WTC11 (cell line): Measurements from ENCODE around the gene IMPDH2. TPM values are rescaled to one million over a fixed set of nuclear protein-coding genes. Genes with fewer than 3 reads are reported as not detected.

ENCODE experiments used
- ATAC-seq: fragments of 200-7000 bp; cut with Tn5 transposase; 2 replicates; pipeline ENCODE4 v1.10.0; 2021; ENCODE audit warnings: mild to moderate bottlenecking, moderate library complexity
- CTCF ChIA-PET: fragments of 300-600 bp; sonication (Branson Sonifier 250); formaldehyde crosslinking; loops from one replicate; lab custom pipeline; 2021; ENCODE audit warnings: antibody characterized with exemption; lab: Charles Lee
- POLR2A ChIA-PET: fragments of 350-600 bp; sonication (Branson Sonifier 250); formaldehyde crosslinking; loops from one replicate; lab custom pipeline; 2021; ENCODE audit warnings: antibody characterized with exemption; lab: Charles Lee
- DNase-seq: peaks from one replicate; pipeline ENCODE4 v3.0.0; 2021; ENCODE audit warnings: low spot score
- H3K27ac Mint-ChIP-seq: 2 replicates; pipeline ENCODE4 v1.8.0; 2021; ENCODE audit warnings: mixed read lengths
- H3K27me3 Mint-ChIP-seq: 2 replicates; pipeline ENCODE4 v1.8.0; 2021; ENCODE audit warnings: low read depth, mild to moderate bottlenecking, moderate library complexity, mixed read lengths
- H3K36me3 Mint-ChIP-seq: 2 replicates; pipeline ENCODE4 v1.8.0; 2021; ENCODE audit warnings: mixed read lengths
- H3K4me1 Mint-ChIP-seq: 2 replicates; pipeline ENCODE4 v1.8.0; 2022; ENCODE audit warnings: mixed read lengths
- H3K4me3 Mint-ChIP-seq: 2 replicates; pipeline ENCODE4 v1.8.0; 2021; ENCODE audit warnings: mild to moderate bottlenecking, moderate library complexity, mixed read lengths
- H3K9me3 Mint-ChIP-seq: 2 replicates; pipeline ENCODE4 v1.8.0; 2021; ENCODE audit warnings: mixed read lengths
- ETV6 ChIP-seq: sonication (generic); formaldehyde crosslinking; IDR thresholded peaks from 2 replicates; pipeline ENCODE4 v1.8.1; 2022; ENCODE audit warnings: mild to moderate bottlenecking, missing genetic modification reagents
- FOXJ3 ChIP-seq: sonication (generic); formaldehyde crosslinking; IDR thresholded peaks from 2 replicates; pipeline ENCODE4 v1.9.0; 2021; ENCODE audit warnings: missing genetic modification reagents, mild to moderate bottlenecking, borderline replicate concordance
- FOXK1 ChIP-seq: sonication (generic); formaldehyde crosslinking; IDR thresholded peaks from 2 replicates; pipeline ENCODE4 v1.8.0; 2022; ENCODE audit warnings: mild to moderate bottlenecking, moderate library complexity, missing genetic modification reagents
- GABPB1 ChIP-seq: sonication (generic); formaldehyde crosslinking; IDR thresholded peaks from 2 replicates; pipeline ENCODE4 v1.8.1; 2023; ENCODE audit warnings: mild to moderate bottlenecking, missing genetic modification reagents
- GTF2I ChIP-seq: fragments of 250-450 bp; sonication (Bioruptor Pico); conservative IDR thresholded peaks from 2 replicates; pipeline ENCODE4 v1.4.0; 2021; ENCODE audit warnings: mild to moderate bottlenecking
- MAX ChIP-seq: sonication (generic); formaldehyde crosslinking; IDR thresholded peaks from 2 replicates; pipeline ENCODE4 v1.8.0; 2022; ENCODE audit warnings: mild to moderate bottlenecking, missing genetic modification reagents
- NFYB ChIP-seq: sonication (generic); formaldehyde crosslinking; conservative IDR thresholded peaks from 2 replicates; pipeline ENCODE4 v1.8.0; 2022; ENCODE audit warnings: low read depth, missing genetic modification reagents
- NR1H2 ChIP-seq: sonication (generic); formaldehyde crosslinking; IDR thresholded peaks from 2 replicates; pipeline ENCODE4 v1.9.0; 2021; ENCODE audit warnings: mild to moderate bottlenecking, moderate library complexity, missing genetic modification reagents
- NR2C2 ChIP-seq: sonication (generic); formaldehyde crosslinking; IDR thresholded peaks from 2 replicates; pipeline ENCODE4 v1.8.0; 2022; ENCODE audit warnings: mild to moderate bottlenecking, missing genetic modification reagents
- OVOL2 ChIP-seq: fragments of 250-450 bp; sonication (Bioruptor Pico); IDR thresholded peaks from 2 replicates; pipeline ENCODE4 v1.9.0; 2021; ENCODE audit warnings: mild to moderate bottlenecking, borderline replicate concordance
- SP1 ChIP-seq: sonication (generic); formaldehyde crosslinking; conservative IDR thresholded peaks from 2 replicates; pipeline ENCODE4 v1.8.1; 2022; ENCODE audit warnings: missing genetic modification reagents
- TEAD4 ChIP-seq: sonication (generic); formaldehyde crosslinking; IDR thresholded peaks from 2 replicates; pipeline ENCODE4 v1.8.0; 2022; ENCODE audit warnings: mild to moderate bottlenecking, missing genetic modification reagents
- TP53 ChIP-seq: sonication (generic); formaldehyde crosslinking; IDR thresholded peaks from 2 replicates; pipeline ENCODE4 v1.8.1; 2023; ENCODE audit warnings: mild to moderate bottlenecking, missing genetic modification reagents
- ZBTB21 ChIP-seq: sonication (generic); formaldehyde crosslinking; IDR thresholded peaks from 2 replicates; pipeline ENCODE4 v1.8.1; 2023; ENCODE audit warnings: mild to moderate bottlenecking, missing genetic modification reagents, borderline replicate concordance
- ZNF232 ChIP-seq: sonication (generic); formaldehyde crosslinking; IDR thresholded peaks from 2 replicates; pipeline ENCODE4 v1.8.0; 2022; ENCODE audit warnings: mild to moderate bottlenecking, missing genetic modification reagents
- ZNF317 ChIP-seq: sonication (generic); formaldehyde crosslinking; IDR thresholded peaks from 2 replicates; pipeline ENCODE4 v1.8.1; 2023; ENCODE audit warnings: low read depth, mild to moderate bottlenecking, moderate library complexity, missing genetic modification reagents, borderline replicate concordance
- ZNF512 ChIP-seq: sonication (generic); formaldehyde crosslinking; IDR thresholded peaks from 2 replicates; pipeline ENCODE4 v1.8.1; 2022; ENCODE audit warnings: missing genetic modification reagents, borderline replicate concordance
- microRNA-seq: library from miRNA; unstranded; fragments of <30 nt; microRNA quantifications from one replicate; pipeline ENCODE4 v1.2.0, GENCODE V29; 2022; ENCODE audit warnings: borderline number of aligned reads
- total RNA-seq: library from RNA; stranded (reverse); gene quantifications from 3 replicates; pipeline ENCODE4 v1.2.3, GENCODE V29; 2021
- TF ChIP-seq, protein P1 (sequence below): fragments of 250-450 bp; sonication (Bioruptor Pico); IDR thresholded peaks from 2 replicates; pipeline ENCODE4 v1.8.0; 2021; ENCODE audit warnings: mild to moderate bottlenecking
- TF ChIP-seq, protein P2 (sequence below): sonication (generic); formaldehyde crosslinking; IDR thresholded peaks from 2 replicates; pipeline ENCODE4 v1.8.1; 2022; ENCODE audit warnings: mild to moderate bottlenecking, missing genetic modification reagents, moderate library complexity, borderline replicate concordance
- TF ChIP-seq, protein P3 (sequence below): fragments of 250-450 bp; sonication (Bioruptor Pico); IDR thresholded peaks from 2 replicates; pipeline ENCODE4 v1.9.0; 2021; ENCODE audit warnings: mild to moderate bottlenecking

Gene IMPDH2
- total RNA-seq, 1 experiment from 2014 or later, result 452 TPM

- H3K4me3 Mint-ChIP-seq, result no peak overlapping the region
- TF ChIP-seq ZNF512 (CRISPR knock-in tag) (no peak), FOXJ3 (no peak), ETV6 (CRISPR knock-in tag) (no peak), GTF2I (CRISPR knock-in tag) (no peak), GABPB1 (CRISPR knock-in tag) (no peak), TP53 (CRISPR knock-in tag) (no peak), TEAD4 (no peak), NFYB (CRISPR knock-in tag) (no peak), ZBTB21 (no peak), ZNF317 (CRISPR knock-in tag) (no peak), FOXK1 (CRISPR knock-in tag) (no peak), NR2C2 (no peak), SP1 (CRISPR knock-in tag) (no peak), MAX (no peak), ZNF232 (CRISPR knock-in tag) (no peak), NR1H2 (CRISPR knock-in tag) (no peak), OVOL2 (no peak)
- TF ChIP-seq, protein P1, sequence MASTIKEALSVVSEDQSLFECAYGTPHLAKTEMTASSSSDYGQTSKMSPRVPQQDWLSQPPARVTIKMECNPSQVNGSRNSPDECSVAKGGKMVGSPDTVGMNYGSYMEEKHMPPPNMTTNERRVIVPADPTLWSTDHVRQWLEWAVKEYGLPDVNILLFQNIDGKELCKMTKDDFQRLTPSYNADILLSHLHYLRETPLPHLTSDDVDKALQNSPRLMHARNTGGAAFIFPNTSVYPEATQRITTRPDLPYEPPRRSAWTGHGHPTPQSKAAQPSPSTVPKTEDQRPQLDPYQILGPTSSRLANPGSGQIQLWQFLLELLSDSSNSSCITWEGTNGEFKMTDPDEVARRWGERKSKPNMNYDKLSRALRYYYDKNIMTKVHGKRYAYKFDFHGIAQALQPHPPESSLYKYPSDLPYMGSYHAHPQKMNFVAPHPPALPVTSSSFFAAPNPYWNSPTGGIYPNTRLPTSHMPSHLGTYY, result no peak
- TF ChIP-seq, protein P2, sequence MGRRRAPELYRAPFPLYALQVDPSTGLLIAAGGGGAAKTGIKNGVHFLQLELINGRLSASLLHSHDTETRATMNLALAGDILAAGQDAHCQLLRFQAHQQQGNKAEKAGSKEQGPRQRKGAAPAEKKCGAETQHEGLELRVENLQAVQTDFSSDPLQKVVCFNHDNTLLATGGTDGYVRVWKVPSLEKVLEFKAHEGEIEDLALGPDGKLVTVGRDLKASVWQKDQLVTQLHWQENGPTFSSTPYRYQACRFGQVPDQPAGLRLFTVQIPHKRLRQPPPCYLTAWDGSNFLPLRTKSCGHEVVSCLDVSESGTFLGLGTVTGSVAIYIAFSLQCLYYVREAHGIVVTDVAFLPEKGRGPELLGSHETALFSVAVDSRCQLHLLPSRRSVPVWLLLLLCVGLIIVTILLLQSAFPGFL (CRISPR knock-in tag), result no peak
- TF ChIP-seq, protein P3, sequence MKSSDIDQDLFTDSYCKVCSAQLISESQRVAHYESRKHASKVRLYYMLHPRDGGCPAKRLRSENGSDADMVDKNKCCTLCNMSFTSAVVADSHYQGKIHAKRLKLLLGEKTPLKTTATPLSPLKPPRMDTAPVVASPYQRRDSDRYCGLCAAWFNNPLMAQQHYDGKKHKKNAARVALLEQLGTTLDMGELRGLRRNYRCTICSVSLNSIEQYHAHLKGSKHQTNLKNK (CRISPR knock-in tag), result no peak
- 0 out of 2 replicates have a peak overlapping the region, but pooled peaks have one; percentile 34 for H3K27ac Mint-ChIP-seq
- ChIA-PET CTCF (no interaction called here), POLR2A (interaction anchor here (0.5 kb wide), 1 partner anchor 306 kb away, joined by 3 read pairs; no protein-coding TSS in a partner anchor)
- H3K27me3 Mint-ChIP-seq, result no peaks in the 10 kb centered on the region
- no peaks in the 10 kb centered on the region for H3K9me3 Mint-ChIP-seq
- ATAC-seq (no peak), DNase-seq (no peak)
- H3K4me1 Mint-ChIP-seq, result no peaks in the 10 kb centered on the region
- peaks cover 66% of the 10 kb centered on the region for H3K36me3 Mint-ChIP-seq
Measured at GRCh38 chr3:48979451-48979850, 49.7 kb downstream of the IMPDH2 start.

Small RNAs within 50 kb of the gene (microRNA-seq; reads per million reads assigned to microRNA genes)
- gene MIR191 (3,955 reads per million, percentile 96 among the genes with 10 or more reads in this experiment), gene MIR425 (1,338 reads per million, percentile 92 among the genes with 10 or more reads in this experiment)

Other genes with a start within 250 kb of the IMPDH2 start
- 45.1 to 57.2 TPM (median 47.2 TPM) in 3 replicates for gene PRKAR2A, start 181.5 kb downstream of the IMPDH2 start, total RNA-seq
- gene SLC25A20, start 130.5 kb downstream of the IMPDH2 start, total RNA-seq, result 3.9 to 6.3 TPM (median 4.9 TPM) in 3 replicates
- 86.2 to 134 TPM (median 95.1 TPM) in 3 replicates for gene ARIH2, start 110.6 kb downstream of the IMPDH2 start, total RNA-seq
- 21.9 to 28.8 TPM (median 28.2 TPM) in 3 replicates for gene P4HTM, start 39.2 kb downstream of the IMPDH2 start, total RNA-seq
- 204 to 213 TPM (median 209 TPM) in 3 replicates for gene WDR6, start 22.0 kb downstream of the IMPDH2 start, total RNA-seq
- 38.8 to 41.4 TPM (median 39.6 TPM) in 3 replicates for gene DALRD3, start 10.8 kb downstream of the IMPDH2 start, total RNA-seq
- 36.8 to 50.3 TPM (median 49.6 TPM) in 3 replicates for gene NDUFAF3, start 7.3 kb downstream of the IMPDH2 start, total RNA-seq
- 110 to 123 TPM (median 120 TPM) in 3 replicates for gene QRICH1, start 64.7 kb upstream of the IMPDH2 start, total RNA-seq
- 405 to 471 TPM (median 433 TPM) in 3 replicates for gene QARS1, start 75.4 kb upstream of the IMPDH2 start, total RNA-seq
- gene USP19, start 91.4 kb upstream of the IMPDH2 start, total RNA-seq, result 72.4 to 75.8 TPM (median 73.3 TPM) in 3 replicates
- 118 to 134 TPM (median 130 TPM) in 3 replicates for gene LAMB2, start 103.7 kb upstream of the IMPDH2 start, total RNA-seq
- gene CCDC71, start 136.9 kb upstream of the IMPDH2 start, total RNA-seq, result 29.8 to 32.0 TPM (median 29.8 TPM) in 3 replicates
- 13.5 to 21.5 TPM (median 16.1 TPM) in 3 replicates for gene KLHDC8B, start 142.2 kb upstream of the IMPDH2 start, total RNA-seq
- 2.1 to 2.5 TPM (median 2.4 TPM) in 3 replicates for gene C3orf62, start 247.8 kb upstream of the IMPDH2 start, total RNA-seq